Activated B cell treated with CpG ODN at 0.5 μM for 24 hours (primary cell): ENCODE data around the gene CYP26C1. TPM values are rescaled to one million over a fixed set of nuclear protein-coding genes. Genes with fewer than 3 reads are reported as not detected.

Experiments
- ATAC-seq: fragments of 200-7000 bp; cut with Tn5 transposase; one replicate; pipeline ENCODE4 v1.10.0; 2021; ENCODE audit warnings: low read depth, mild to moderate bottlenecking, moderate library complexity
- CTCF ChIA-PET: fragments of 350-600 bp; sonication (Branson Sonifier 250); formaldehyde crosslinking; loops from one replicate; lab custom pipeline; 2021; ENCODE audit warnings: antibody characterized with exemption; lab: Charles Lee
- POLR2A ChIA-PET: fragments of 350-600 bp; sonication (Branson Sonifier 250); formaldehyde crosslinking; loops from one replicate; lab custom pipeline; 2021; ENCODE audit warnings: antibody characterized with exemption; lab: Charles Lee
- DNase-seq: peaks from one replicate; pipeline ENCODE4 v3.0.0; 2022
- H3K27ac Mint-ChIP-seq: one replicate; pipeline ENCODE4 v1.8.0; 2020; ENCODE audit warnings: mixed read lengths
- H3K27me3 Mint-ChIP-seq: one replicate; pipeline ENCODE4 v1.8.0; 2021; ENCODE audit warnings: mixed read lengths
- H3K36me3 Mint-ChIP-seq: one replicate; pipeline ENCODE4 v1.8.0; 2021; ENCODE audit warnings: low read depth, mixed read lengths
- H3K4me1 Mint-ChIP-seq: one replicate; pipeline ENCODE4 v1.8.0; 2021; ENCODE audit warnings: mixed read lengths
- H3K4me3 Mint-ChIP-seq: one replicate; pipeline ENCODE4 v1.8.0; 2020; ENCODE audit warnings: mild to moderate bottlenecking, mixed read lengths
- H3K9me3 Mint-ChIP-seq: one replicate; pipeline ENCODE4 v1.8.0; 2020; ENCODE audit warnings: mixed read lengths
- CTCF ChIP-seq: fragments of 200-600 bp; IDR thresholded peaks from one replicate; pipeline ENCODE4 v1.8.0; 2022; ENCODE audit warnings: antibody characterized with exemption, mild to moderate bottlenecking
- intact Hi-C: fragments of 100-400 bp; cut with micrococcal nuclease; formaldehyde crosslinking; loops from one replicate; pipeline ENCODE4 v1.15.1; 2024
- total RNA-seq: library from RNA; stranded (reverse); gene quantifications from 2 replicates; pipeline ENCODE4 v1.2.3, GENCODE V29; 2022

Gene CYP26C1
- total RNA-seq, 1 donor from 2014 or later = 0.24 TPM

GRCh38 chr10:93077860-93078337 lies 17.3 kb downstream of the CYP26C1 start:
- no peak overlapping the region for H3K27ac Mint-ChIP-seq
- TF ChIP-seq CTCF = no peak
- ChIA-PET CTCF (interaction anchor here (0.9 to 1.3 kb wide), 3 partner anchors 15 to 277 kb away, joined by 3 read pairs; no protein-coding TSS in a partner anchor), POLR2A (no interaction called here)
- peaks cover 25% of the 10 kb centered on the region for H3K4me1 Mint-ChIP-seq
- H3K4me3 Mint-ChIP-seq = no peak overlapping the region
- intact Hi-C loops = no loop called here
- H3K9me3 Mint-ChIP-seq = no peaks in the 10 kb centered on the region
- H3K36me3 Mint-ChIP-seq = no peaks in the 10 kb centered on the region
- H3K27me3 Mint-ChIP-seq = peaks cover 62% of the 10 kb centered on the region
- ATAC-seq = no peak
- no peak for DNase-seq

- no peak overlapping the region for H3K27ac Mint-ChIP-seq
- POLR2A ChIA-PET = no interaction called here
- H3K9me3 Mint-ChIP-seq = no peaks in the 10 kb centered on the region
- CTCF ChIA-PET = interaction anchor here (0.6 to 2.1 kb wide), 6 partner anchors 10 to 278 kb away, joined by 3 to 8 read pairs (median 4); no protein-coding TSS in a partner anchor
- intact Hi-C loops = loop anchor here (1.0 to 5.0 kb wide), 3 partner anchors 209 to 402 kb away; partner anchors contain the start of gene MYOF
- DNase-seq (no peak), ATAC-seq (no peak)
- H3K4me1 Mint-ChIP-seq = peaks cover 14% of the 10 kb centered on the region
- TF ChIP-seq CTCF = no peak
- no peak overlapping the region for H3K4me3 Mint-ChIP-seq
- no peaks in the 10 kb centered on the region for H3K36me3 Mint-ChIP-seq
- peaks cover 57% of the 10 kb centered on the region for H3K27me3 Mint-ChIP-seq
These were observed 19.2 kb downstream of the CYP26C1 start for GRCh38 chr10:93079663-93080349.

GRCh38 chr10:93080350-93081046 lies 19.9 kb downstream of the CYP26C1 start:
- Mint-ChIP-seq H3K4me3 (no peak overlapping the region), H3K4me1 (peaks cover 9% of the 10 kb centered on the region), H3K27ac (no peak overlapping the region), H3K9me3 (no peaks in the 10 kb centered on the region), H3K27me3 (peaks cover 51% of the 10 kb centered on the region), H3K36me3 (no peaks in the 10 kb centered on the region)
- ChIA-PET CTCF (interaction anchor here (1.2 to 2.1 kb wide), 6 partner anchors 9 to 277 kb away, joined by 3 to 8 read pairs (median 4); no protein-coding TSS in a partner anchor), POLR2A (no interaction called here)
- ATAC-seq (peak; percentile 56), DNase-seq (no peak)
- TF ChIP-seq CTCF = no peak
- intact Hi-C loops = loop anchor here (1.0 to 5.0 kb wide), 3 partner anchors 209 to 402 kb away; partner anchors contain the start of gene MYOF

- Mint-ChIP-seq H3K9me3 (no peaks in the 10 kb centered on the region), H3K27me3 (peaks cover 45% of the 10 kb centered on the region), H3K36me3 (no peaks in the 10 kb centered on the region), H3K4me3 (no peak overlapping the region), H3K27ac (no peak overlapping the region), H3K4me1 (peaks cover 5% of the 10 kb centered on the region)
- no peak for DNase-seq
- intact Hi-C loops = loop anchor here (5.0 kb wide), 1 partner anchor 401 kb away; the partner anchor contains the start of gene MYOF
- ChIA-PET POLR2A (no interaction called here), CTCF (interaction anchor here (1.3 to 1.5 kb wide), 2 partner anchors 269 to 271 kb away, joined by 3 to 4 read pairs; no protein-coding TSS in a partner anchor)
- TF ChIP-seq CTCF = no peak
- no peak for ATAC-seq
These were observed 20.7 kb downstream of the CYP26C1 start for GRCh38 chr10:93081318-93081717.
